ENCODE data around the gene TSC22D4.
A peak's percentile ranks its signal among the peaks of the same experiment; 100 is the strongest.

The TSC22D4 gene

DNA sequence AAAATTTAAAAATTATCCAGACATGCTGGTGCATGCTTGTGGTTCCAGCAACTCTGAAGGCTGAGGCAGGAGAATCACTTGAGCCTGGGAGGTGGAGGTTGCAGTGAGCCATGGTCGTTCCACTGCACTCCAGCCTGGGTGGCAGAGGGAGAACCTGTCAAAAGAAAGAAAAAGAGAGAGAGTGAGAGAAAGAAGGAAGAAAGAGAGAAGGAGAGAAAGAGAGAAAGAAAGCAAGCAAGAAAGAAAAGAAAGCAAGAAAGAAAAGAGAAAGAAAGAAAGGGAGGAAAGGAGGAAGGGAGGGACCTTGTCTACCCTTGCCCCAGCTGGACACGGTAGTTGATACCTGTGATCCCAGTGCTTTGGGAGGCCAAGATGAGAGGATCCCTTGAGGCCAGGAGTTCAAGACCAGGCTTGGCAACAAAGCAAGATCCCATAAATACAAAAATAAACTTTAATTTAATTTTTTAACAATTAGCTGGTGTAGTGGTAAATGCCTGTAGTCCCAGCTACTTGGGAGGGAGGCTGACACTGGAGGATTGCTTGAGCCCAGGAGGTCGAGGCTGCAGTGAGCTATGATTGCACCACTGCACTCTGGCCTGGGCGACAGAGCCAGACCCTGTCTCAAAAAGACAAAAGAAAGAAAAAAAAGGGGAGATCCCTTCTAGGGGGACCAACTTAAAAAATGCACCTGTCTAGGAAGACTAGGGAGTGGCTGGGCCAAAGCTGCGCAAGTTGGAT, 13.9 kb upstream of the TSC22D4 start:
- DNase-seq: no peak

DNA sequence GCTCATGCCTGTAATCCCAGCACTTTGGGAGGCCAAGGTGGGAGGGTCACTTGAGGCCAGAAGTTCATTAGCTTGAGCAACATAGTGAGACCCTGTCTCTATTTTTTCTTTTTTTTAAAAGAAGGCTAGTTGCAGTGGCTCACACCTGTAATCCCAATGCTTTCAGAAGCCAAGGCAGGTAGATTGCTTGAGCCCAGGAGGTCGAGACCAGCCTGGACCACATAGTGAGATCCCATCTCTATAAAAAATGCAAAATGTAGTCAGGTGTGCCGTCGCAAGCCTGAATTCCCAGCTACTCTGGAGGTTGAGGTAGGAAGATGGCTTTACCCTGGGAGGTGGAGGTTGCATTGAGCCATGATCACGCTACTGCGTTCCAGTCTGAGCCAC, 12.2 kb upstream of the TSC22D4 start:
- DNase-seq: no peak

DNA sequence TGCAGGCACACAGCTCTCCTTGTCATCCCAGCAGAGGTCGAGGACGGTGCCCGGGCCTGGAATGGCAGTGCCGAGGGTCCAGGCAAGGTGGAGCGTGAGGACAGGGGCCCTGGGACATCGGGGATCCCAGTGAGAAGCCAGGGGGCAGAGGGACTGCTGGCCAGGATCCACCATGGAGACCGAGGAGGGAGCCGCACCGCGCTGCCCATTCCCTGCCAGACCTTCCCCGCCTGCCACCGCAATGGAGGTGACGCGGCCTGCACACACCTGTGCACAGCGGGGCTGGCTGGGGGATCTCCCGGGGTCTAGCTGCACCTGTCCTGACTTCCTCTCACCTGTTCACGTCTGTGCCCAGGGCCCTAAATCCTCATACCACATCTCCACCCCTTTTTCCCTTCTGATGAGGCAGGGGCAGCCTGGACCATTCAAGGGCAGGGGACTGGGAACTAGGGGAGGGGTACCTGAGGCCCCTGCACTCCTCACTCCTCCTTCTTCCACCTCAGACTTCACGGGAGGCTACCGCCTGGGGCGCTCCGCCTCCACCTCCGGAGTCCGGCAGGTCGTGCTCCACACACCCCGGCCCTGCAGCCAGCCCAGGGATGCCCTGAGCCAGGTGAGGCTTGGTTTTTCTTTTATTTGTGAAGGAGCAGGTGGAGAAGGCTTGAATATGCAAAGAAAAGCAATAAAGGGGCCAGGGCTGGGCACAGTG, 11.6 kb upstream of the TSC22D4 start:
- DNase-seq: no peak

DNA sequence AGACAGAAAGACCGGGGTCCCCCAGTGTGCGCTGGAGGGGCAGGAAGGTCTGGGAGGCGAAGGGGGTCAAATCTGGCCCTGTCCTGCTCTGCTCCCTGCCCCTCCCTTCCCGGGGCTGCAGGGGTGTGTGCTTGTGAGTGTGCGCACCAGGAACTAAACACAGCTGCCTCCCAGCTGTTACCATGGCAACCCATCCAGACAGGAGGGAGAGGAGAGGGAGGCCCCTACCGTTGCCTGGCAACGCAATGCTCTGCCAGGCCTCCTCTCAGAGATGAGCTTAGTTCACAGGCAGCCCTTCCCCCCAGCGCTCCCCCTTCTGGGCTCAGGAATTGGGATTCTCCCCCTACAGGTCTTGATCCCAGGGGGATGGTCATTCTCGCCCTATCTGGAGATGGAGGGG, 10.8 kb upstream of the TSC22D4 start:
- DNase-seq: peak; percentile 92

DNA sequence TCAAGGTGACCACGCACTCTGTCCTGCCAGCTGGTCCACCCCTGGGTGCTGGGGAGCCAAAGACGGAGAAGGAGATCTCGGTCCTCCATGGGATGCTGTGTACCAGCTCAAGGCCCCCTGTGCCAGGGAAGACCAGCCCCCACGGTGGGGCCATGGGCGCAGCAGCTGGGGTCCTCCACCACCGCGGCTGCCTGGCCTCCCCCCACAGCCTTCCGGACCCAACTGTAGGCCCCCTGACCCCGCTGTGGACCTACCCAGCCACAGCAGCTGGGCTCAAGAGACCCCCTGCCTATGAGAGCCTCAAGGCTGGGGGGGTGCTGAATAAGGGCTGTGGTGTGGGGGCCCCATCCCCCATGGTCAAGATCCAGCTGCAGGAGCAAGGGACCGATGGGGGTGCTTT, 10.1 kb upstream of the TSC22D4 start:
- no peak for DNase-seq

DNA sequence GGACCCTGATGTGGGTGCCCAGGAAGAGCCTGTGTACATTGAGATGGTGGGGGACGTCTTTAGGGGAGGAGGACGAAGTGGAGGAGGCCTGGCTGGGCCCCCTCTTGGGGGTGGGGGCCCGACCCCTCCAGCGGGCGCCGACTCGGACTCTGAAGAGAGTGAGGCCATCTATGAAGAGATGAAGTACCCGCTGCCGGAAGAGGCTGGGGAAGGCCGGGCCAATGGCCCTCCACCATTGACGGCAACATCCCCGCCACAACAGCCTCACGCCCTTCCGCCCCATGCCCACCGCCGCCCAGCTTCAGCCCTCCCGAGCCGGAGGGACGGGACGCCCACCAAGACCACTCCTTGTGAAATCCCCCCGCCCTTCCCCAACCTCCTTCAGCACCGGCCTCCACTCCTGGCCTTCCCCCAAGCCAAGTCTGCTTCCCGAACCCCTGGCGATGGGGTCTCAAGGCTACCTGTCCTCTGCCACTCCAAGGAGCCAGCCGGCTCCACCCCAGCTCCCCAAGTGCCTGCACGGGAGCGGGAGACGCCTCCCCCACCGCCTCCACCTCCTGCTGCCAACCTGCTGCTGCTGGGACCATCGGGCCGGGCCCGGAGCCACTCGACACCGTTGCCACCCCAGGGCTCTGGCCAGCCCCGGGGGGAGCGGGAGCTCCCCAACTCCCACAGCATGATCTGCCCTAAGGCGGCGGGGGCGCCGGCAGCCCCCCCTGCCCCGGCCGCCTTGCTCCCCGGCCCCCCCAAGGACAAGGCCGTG, 9.5 kb upstream of the TSC22D4 start:
- no peak for DNase-seq

DNA sequence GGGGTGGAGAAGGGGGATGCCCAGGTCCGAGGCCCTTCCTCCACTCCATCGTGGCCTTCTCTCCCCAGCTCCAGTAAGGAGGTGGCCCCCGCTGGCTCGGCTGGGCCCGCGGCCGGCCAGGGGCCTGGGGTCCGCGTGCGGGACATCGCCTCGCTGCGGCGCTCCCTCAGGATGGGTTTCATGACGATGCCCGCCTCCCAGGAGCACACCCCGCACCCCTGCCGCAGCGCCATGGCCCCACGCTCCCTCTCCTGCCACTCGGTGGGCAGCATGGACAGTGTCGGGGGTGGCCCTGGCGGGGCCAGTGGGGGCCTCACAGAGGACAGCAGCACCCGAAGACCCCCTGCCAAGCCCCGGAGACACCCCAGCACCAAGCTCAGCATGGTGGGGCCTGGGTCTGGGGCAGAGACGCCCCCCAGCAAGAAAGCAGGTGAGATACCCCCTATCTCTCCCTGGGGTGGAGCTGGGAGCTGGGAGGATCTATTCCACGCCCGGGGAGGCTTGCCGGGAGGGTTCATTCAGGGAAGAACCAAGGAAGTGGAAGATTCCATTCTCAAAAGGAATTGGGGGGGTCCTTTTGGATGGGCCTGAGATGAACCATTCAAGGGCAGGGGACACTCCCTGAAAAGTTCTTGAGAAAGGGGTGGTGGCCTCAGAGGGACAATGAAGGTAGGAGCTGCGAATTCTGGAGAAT, 7.9 kb upstream of the TSC22D4 start:
- peak; percentile 48 for DNase-seq

DNA sequence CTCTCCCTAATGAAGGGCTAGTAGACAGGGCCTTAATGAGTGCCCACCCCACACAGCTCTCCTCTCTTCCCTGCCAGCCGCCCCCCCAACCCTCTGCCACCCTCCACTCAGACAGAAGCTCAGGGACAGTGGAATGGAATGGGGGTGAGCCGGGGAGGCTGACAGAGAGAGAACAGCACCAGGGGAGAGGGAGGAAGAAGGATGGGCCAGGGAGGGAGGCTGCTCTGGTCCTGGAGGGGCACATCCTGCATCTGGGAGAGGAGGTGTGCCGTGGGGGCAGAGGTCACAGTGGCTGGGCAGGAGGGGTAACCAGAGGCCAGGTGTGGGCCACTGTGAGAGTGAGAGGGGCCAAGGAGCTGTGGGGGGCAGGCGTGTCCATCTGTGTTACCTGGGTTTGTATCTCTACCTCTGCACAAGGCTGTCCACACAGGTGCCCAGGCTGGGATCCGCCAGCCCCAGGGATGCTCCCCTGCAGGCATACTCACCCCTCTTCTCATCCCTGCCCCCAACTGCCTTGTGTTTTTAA, 7.2 kb upstream of the TSC22D4 start:
- no peak for DNase-seq

DNA sequence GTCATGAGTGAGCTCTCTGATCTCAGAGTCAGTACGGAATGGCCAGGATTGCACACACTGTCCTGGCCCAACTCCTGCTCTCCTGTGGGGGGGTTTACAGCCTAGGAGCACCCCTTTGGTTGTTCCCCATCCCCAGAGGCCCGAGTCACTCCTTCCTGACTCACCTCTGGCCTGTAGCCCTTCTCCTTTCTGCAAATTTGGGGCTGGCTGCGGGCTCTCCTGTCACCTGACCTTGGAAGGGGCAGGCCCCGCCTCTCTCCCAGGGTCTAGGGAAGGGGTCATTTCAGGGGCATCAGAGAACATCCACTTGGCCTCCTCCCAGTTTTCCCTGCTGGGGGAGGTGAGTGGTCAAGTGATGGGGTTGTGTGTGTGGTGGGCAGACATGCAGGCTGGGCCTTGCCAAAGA, 6.5 kb upstream of the TSC22D4 start:
- DNase-seq: no peak

DNA sequence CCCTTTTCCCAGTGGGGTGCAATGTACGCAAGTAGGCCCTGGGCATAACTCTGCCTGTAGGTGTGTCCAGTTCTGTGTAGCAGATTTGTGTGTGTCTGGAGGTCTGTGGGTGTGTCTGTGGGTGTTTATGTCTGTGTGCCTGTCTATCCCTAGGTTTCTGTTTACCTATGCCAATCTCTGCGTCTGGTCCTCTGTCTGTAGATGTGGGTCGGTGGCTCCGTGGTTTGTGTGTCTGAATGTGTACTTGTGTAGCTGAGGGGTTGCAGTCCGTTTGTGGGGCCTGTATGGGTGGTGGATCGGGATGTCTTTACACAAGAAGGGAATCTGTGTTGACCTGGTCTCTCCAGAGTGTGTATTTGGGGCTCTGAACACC, 5.6 kb upstream of the TSC22D4 start:
- no peak for DNase-seq

DNA sequence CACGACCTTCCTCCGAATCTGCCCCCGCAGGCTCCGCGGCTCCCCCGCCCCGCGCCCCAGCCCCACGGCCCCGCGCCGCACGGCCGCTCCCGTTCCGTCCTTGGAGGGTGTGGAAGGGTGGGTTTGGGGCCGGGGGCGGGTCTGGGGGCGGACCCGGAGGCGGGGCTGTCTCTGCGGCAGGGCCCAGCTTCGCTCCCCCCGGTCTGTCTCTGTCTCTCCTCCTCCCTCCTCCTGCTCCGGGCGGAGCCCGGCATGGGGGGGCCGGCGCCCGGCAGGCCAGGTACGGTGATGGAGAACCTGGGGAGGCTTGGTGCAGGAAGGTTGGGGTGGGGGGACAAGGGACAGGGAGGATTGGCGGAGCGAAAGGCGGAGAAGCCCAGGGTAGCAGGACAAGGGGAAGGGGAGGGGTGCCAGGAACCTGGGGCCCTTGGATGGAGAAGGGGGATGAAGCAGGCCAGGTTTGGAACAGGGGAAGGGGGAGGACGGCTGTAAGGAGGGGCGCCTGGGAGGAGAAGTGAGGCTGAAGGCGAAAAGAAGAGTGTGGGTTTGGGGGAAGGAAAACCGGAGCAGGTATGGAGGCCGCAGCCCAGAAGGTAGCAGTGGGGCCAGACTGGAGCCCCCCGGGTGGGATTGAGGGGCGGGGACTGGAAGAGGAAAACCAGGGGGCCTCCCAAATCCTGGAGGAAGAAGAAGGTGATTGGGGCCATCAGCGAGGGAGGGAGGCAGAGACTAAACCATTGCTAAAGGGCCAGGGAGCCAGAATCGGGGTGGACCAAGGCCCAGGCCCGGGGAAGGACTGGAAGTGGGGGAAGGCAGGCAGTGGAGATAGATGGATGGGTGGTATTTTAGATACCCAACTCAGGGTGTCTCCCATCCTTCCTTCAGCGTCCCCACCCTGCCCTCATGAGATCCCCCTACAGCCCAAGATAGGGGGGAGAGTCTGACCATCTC, 5.0 kb upstream of the TSC22D4 start, which contains the start of gene NYAP1:
NYAP1 (plus strand) TSS at position 206 of the 951 bp plus-strand sequence. CDS start 1,385 bp downstream, outside the sequence.
- DNase-seq: peak; percentile 62

DNA sequence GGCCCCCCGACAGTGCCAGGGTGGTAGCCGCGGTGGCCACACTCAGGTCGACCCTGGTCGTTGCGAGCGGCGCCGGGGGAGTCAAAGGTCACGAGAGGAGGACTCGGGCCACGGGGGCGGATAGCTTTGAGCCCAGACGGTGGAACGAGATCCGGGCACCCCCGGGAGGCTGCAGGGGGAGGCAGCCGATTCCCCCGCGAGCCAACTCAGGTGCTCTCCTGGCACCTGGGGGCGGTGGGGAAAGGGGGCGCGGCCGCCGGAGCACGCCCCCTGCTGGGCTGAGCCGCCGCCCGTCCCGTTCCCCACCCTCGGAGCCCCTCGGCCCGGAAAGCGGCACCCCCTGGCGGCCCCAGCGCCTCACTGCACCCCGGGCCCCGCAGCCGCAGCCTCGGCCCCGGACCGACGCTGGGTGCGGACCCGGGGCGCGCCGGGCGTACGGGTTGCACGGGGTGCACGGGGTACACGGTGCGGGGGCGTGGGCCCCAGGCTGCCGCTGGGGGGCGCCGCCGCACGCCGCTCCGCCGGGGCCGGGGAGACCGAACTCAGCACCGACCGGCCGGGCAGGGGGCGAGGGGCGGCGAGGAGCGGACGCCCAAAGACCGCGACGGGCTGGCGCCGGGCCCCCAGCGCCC, 4.2 kb upstream of the TSC22D4 start:
- DNase-seq: peak; percentile 77

DNA sequence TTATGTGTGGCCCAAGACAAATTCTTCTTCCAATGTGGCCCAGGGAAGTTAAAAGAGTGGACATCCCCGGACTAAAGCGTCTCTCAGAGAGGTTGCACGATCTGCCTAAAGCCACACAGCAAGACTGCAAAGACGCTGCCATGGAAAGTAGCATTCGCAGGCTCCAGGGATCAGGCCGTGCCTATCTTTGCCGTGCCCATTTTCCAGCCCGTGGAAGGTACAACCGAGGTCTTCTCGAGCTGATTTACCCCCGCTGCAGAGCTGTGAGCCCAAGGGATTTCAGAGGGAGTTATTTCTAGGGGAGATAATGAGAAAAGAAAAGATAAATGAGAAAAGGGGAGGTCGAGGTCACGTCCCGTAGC, 3.7 kb upstream of the TSC22D4 start:
- no peak for DNase-seq

DNA sequence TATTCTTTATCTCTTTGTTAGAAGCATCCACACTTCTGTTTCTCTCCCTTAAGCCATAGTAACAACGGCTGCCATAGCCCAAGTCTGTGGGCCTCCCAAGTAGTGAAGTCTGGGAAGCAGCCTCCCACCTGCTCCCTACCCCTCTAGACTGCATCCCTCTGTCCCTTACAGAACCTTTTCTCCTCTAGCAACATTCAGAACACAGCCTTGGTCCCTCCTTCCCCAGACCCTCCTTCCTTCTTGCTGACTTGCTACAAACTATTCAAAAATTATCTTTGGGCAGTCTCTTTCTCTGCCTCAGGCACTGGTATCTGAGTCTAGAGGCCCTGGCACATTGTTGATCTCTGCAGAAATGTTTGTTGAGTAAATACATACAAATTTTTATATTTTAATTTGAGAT, 2.5 kb upstream of the TSC22D4 start:
- no peak for DNase-seq

DNA sequence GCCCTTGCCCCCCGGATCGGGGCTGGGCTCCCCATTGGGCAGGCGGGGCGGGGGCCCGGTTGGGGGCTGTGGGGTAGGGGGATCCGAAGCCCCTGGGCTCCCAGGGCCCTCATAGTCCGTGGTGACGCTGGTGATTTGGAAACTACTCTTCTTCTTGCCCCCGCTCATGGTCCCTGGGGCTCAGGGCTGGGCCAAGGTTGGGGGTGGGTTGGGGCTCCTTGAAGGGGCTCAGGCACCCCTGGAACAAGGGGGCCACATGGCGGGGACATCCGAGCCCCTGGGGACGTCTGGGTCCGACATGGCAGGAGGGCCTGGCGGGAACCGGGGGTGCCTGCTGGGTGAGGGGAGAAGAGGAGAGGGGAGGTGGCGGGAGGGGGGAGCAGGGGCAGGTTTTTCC, 1.1 kb downstream of the TSC22D4 start:
- DNase-seq: no peak

DNA sequence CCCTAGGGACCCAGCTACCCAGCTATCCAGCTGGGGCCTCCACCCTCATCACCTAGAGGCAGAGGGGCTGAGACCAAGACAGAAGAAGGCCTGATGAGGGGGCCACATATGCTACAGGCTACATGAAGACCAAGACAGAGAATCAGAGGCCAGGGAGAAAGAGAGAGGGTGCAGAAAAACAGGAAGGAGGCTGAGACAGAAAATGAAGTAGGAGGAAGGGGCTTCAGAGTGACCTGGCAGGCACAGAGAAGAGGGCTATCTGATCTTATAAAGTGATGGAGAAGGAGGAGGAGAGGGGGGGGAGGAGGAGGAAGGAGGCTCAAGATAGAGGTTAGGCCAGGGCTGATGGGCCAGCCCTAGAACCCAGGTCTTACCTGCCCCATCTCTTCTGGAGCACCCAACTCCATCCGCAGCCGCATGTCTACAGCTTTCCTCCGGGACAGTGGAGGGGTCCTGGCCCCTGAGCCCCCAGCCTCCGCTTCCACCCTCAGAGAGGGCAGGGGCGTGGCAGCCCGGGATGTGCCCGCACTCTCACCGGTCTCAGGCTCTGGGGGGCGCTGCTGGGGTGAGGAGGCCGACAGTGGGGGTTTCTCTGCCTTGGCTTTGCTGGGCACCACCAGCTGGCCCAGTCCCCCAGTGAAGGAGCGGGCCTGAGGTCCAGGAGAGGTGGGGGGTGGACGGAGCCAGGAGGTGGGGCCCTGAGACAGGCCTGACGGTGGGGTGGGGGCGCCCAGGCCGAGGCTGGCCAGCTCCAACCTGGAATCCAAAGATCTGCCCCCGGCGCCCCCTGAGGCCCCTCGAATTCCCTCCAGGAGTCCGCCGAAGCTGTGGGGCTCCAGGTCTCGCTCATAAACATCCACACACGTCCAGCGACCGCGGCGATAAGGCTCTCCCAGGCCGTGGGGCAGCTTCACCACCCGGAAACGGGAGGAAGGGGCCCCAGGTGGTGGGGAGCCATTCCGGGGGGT, 1.8 kb downstream of the TSC22D4 start:
- peak; percentile 48 for DNase-seq

DNA sequence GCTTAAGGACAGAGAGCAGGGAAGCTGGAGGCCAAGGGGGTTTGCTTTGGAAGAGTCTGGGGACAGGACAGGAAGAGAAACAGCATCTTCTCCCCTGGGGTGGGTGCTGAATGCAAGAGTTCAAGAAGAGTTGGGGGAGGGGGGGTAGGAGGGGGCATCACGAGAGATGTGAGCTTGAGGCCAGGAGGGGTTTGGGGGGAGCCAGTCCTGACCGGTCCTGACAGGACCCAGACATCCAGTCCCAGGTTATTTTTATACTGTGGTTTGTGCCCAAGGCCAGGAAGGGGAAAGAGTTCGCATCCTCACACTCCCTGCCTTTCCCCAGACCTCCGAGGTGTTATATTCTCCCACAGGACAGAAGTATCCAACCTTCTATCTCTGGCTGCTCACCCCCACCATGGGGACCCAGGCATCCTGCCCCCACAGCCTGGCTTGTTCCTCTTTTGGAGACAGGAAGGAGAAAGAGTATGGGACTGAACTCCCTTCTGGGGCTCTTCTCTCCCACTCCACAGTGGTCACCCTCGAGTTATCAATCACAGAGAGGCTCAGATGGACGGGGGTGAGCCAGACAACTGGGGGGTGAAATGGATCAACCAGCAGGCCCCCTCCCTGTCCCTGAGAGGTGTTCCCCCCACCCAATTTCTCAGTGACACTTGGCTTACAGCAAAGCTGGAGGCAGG, 2.8 kb downstream of the TSC22D4 start:
- no peak for DNase-seq

DNA sequence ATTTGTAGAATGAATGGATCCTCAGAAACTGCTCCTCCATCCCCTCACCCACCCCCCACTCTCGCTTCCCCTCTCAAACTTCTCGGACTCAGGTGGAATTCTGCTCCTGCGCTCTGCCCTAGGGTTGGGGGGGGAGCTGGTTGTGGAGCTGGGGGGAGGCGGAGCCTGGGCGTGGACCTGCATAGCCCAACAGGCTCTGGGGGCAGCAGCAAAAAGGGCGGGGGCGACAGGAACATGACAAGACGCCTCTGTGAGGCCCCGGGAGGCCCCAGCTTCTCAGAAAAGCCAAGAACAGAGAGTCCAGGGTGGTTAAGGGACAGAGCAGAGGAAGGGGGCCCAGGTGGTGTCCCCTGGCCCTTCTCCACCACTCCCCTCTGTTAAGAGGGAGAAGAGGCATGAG, 3.5 kb downstream of the TSC22D4 start:
- DNase-seq: peak; percentile 80

DNA sequence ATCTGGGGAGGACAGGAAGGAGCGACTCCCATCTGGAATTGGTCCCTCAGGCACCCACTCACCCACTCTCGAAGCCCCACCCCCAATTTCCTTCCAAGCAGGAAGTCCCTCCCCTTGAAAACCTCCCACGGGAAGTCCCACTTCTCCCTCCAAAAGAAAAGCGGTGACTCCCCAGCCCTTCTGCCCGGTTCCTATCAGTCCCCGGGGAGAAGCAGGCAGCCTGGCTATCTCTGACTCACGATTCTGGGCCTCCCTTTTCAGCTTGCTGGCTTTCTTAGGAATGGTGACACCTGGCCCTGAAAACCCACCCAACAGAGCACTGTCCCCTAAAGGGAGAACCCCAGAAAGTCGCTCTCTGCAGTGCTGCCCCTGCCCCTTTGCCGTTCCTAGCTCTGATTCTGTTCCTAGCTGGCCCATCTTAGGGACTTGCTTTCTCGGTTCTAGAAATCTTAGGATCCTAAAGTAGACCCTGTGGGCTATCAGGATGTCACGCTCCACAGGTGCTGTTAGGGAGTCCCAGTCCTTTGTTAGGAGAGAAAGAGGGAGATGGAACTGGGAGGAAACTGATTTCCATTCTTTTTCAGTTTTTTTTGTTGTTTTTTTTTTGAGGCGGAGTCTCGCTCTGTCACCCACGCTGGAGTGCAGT, 6.0 kb downstream of the TSC22D4 start:
- DNase-seq: peak; percentile 71
